Measurements from ENCODE around the gene COX19. TPM values are rescaled to one million over a fixed set of nuclear protein-coding genes. Genes with fewer than 3 reads are reported as not detected.
A peak's percentile ranks its signal among the peaks of the same experiment; 100 is the strongest.

The COX19 gene
- total and polyA plus RNA-seq, 2 experiments from 2014 or later, result 11.7 to 12.6 TPM

- Histone ChIP-seq H3K4me3 (no peak overlapping the region), H3K4me1 (ENCODE audit: insufficient read depth) (no peaks in the 10 kb centered on the region), H3K36me3 (ENCODE audit: insufficient read depth) (no peaks in the 10 kb centered on the region), H3K9me2 (ENCODE audit: insufficient read depth) (no peaks in the 10 kb centered on the region), H2AFZ (no peak overlapping the region), H3K27me3 (ENCODE audit: insufficient read depth) (no peaks in the 10 kb centered on the region), H3K4me2 (no peak overlapping the region), H3K27ac (ENCODE audit: low read depth) (no peak overlapping the region), H3F3A (replicated peaks; ENCODE audit: low read depth) (no peaks in the 10 kb centered on the region), H3K79me2 (replicated peaks; ENCODE audit: insufficient read depth) (0 out of 2 replicates have a peak, but pooled peaks cover 9% of the 10 kb centered on the region), H4K20me1 (replicated peaks; ENCODE audit: insufficient read depth) (peaks cover 11% of the 10 kb centered on the region; the same call in 1 of the 2 replicates)
- TF ChIP-seq EZH2 (IDR thresholded peaks at IDR 0.05; ENCODE audit: low read depth, unreplicated experiment), result no peak
- no peak for TF ChIP-seq REST (IDR thresholded peaks at IDR 0.05; ENCODE audit: unreplicated experiment)
- no peak for TF ChIP-seq CREB1 (CRISPR knock-in tag; IDR thresholded peaks at IDR 0.05; ENCODE audit: low read depth)
- TF ChIP-seq CTCF (conservative IDR thresholded peaks at IDR 0.05; ENCODE audit: low read depth in 2 of 2), result no peak
- TF ChIP-seq ZNF462 (CRISPR knock-in tag; IDR thresholded peaks at IDR 0.05), result no peak
- no peak for TF ChIP-seq STAT1 (IDR thresholded peaks at IDR 0.05; ENCODE audit: unreplicated experiment)
- TF ChIP-seq ZNF114 (CRISPR knock-in tag; IDR thresholded peaks at IDR 0.05), result no peak
- no peak for TF ChIP-seq NANOG (IDR thresholded peaks at IDR 0.05; ENCODE audit: borderline replicate concordance)
- TF ChIP-seq ZNF331 (CRISPR knock-in tag; IDR thresholded peaks at IDR 0.05; ENCODE audit: low read depth), result no peak
- TF ChIP-seq JUNB (IDR thresholded peaks at IDR 0.05; ENCODE audit: unreplicated experiment), result no peak
- TF ChIP-seq, protein P1, sequence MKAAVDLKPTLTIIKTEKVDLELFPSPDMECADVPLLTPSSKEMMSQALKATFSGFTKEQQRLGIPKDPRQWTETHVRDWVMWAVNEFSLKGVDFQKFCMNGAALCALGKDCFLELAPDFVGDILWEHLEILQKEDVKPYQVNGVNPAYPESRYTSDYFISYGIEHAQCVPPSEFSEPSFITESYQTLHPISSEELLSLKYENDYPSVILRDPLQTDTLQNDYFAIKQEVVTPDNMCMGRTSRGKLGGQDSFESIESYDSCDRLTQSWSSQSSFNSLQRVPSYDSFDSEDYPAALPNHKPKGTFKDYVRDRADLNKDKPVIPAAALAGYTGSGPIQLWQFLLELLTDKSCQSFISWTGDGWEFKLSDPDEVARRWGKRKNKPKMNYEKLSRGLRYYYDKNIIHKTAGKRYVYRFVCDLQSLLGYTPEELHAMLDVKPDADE (IDR thresholded peaks at IDR 0.05), result no peak
- no peak for TF ChIP-seq POLR2AphosphoS5 (IDR thresholded peaks at IDR 0.05; ENCODE audit: low read depth)
- no peak for TF ChIP-seq EZH2phosphoT487 (IDR thresholded peaks at IDR 0.05; ENCODE audit: unreplicated experiment)
- Mint-ChIP-seq H3K9me3 (no peaks in the 10 kb centered on the region; the same call in 2 of the 3 replicates), H3K36me3 (ENCODE audit: low read depth) (peaks cover 8% of the 10 kb centered on the region; the same call in 2 of the 3 replicates), H3K27me3 (ENCODE audit: insufficient read depth, low read depth, poor library complexity) (peaks cover 7% of the 10 kb centered on the region), H3K4me1 (no peaks in the 10 kb centered on the region; the same call in 2 of the 3 replicates), H3K27ac (peak overlapping the region; percentile 80; the same call in 1 of the 2 replicates), H3K4me3 (no peak overlapping the region)
- ATAC-seq (no peak), DNase-seq (ENCODE audit: low spot score) (no peak)
These were observed 42.4 kb upstream of the COX19 start for GRCh38 chr7:1017586-1018333.
